ENCODE results near the gene TOR1A.
A peak's percentile ranks its signal among the peaks of the same experiment; 100 is the strongest.

TOR1A gene, protein sequence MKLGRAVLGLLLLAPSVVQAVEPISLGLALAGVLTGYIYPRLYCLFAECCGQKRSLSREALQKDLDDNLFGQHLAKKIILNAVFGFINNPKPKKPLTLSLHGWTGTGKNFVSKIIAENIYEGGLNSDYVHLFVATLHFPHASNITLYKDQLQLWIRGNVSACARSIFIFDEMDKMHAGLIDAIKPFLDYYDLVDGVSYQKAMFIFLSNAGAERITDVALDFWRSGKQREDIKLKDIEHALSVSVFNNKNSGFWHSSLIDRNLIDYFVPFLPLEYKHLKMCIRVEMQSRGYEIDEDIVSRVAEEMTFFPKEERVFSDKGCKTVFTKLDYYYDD

DNA sequence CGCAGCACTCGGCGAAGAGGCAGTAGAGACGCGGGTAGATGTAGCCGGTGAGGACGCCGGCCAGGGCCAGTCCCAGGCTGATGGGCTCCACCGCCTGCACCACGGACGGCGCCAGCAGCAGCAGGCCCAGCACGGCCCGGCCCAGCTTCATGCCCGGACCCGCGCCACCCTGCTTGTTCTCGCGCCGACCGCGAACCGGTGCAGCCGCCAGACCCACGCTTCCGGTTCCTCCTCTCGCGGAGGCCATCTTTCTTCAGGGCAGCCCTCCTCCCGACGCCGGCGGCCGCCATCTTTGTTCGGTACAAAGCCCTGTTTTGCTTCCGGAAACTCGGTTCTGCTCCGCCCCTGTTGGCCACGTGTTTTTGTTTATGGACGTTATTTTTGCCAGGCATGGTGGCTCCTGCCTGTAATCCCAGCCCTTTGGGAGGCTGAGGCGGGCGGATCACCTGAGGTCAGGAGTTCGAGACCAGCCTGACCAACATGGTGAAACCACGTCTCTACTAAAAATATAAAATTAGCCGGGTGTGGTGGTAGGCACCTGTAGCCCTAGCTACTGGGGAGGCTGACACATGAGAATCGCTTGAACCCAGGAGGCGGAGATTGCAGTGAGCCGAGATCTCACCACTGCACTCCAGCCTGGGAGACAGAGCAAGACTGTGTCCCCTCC is at the start of gene TOR1A:
TOR1A (minus strand) TSS at position 202 of the 667 bp plus-strand sequence; CDS start at position 151, 51 bp downstream.
- peak; percentile 92 for DNase-seq

DNA sequence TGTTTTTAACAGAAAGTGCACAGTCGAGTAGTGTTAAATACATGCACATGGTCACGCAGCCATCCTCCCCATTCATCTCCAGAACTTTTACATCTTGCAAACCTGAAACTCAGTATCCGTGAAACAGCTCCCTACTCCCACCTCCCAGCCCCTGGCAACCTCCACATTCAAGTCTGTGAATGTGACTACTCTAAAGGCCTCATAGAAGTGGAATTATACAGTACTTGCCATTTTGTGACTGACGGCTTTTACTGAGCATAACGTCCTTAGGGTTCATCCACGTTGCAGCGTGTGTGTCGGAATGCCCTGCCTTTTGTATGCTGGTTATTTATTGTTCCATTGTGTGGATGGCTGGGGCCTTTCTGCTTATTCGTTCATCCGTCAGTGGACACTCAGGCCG is 47.1 kb upstream of the TOR1A start:
- DNase-seq, result no peak

DNA sequence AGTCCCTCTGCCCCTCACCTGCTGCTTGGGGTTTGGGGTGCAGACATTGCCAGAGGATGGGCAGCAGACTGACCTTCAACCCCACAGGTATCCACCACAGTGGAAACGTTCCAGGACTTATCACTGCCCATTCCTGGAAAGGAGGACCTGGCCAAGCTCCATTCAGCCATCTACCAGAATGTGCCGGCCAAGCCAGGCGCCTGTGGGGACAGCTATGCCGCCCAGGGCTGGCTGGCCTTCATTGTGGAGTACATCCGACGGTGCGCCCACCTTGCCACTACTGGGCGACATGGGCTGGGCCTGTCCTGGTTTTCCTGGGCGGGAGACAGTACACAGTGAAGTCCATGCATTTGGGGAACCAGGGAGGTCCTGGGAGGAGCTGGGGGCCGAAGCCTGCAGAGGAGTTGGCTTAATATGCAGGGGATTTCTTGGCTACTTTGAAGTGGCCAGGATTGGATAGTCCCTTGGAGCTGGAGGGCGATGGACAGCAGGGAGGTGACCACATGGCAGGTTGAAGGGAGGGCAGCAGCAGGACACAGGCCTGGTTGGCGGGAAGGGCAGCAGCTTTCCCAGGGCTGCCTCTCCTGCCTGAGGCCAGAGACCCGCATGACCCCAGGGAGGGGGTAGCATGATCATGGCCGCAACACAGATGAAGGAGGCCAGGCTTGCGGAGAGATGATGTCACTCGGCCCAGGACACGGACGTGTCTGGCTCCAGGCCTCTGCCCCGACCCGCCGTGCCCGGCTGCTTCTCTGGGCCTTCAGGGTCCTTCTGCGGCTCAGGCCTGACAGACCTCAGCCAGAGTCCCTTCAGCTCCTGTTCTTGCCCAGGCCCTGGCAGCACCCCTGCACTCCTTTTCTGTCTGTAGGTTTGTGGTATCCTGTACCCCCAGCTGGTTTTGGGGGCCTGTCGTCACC is 45.9 kb upstream of the TOR1A start:
- DNase-seq, result no peak

DNA sequence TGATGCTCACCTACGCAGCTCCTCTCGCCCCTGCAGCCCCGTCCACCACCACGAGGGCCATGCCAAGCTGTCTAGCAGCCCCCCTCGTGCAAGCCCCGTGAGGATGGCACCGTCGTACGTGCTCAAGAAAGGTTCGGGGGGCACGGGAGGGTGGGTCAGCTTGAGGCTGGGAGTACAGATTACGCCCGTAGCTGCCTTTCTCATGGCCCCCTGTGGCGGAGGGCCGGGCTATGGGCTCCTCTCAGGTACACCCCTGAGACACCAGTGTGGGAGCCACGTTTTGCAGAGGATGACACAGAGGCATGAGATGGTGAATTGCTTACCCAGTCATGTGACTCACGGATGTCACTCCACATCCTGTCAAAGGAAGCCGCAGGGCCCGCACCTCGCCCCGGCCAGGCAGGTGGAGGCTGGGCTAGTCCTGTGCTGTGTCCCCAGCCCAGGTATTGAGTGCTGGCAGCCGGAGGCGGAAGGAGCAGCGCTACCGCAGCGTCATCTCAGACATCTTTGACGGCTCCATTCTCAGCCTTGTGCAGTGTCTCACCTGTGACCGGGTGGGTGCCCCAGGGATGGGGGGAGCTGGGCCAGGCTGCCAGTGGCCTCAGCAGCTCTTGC is 45.0 kb upstream of the TOR1A start:
- DNase-seq, result no peak

DNA sequence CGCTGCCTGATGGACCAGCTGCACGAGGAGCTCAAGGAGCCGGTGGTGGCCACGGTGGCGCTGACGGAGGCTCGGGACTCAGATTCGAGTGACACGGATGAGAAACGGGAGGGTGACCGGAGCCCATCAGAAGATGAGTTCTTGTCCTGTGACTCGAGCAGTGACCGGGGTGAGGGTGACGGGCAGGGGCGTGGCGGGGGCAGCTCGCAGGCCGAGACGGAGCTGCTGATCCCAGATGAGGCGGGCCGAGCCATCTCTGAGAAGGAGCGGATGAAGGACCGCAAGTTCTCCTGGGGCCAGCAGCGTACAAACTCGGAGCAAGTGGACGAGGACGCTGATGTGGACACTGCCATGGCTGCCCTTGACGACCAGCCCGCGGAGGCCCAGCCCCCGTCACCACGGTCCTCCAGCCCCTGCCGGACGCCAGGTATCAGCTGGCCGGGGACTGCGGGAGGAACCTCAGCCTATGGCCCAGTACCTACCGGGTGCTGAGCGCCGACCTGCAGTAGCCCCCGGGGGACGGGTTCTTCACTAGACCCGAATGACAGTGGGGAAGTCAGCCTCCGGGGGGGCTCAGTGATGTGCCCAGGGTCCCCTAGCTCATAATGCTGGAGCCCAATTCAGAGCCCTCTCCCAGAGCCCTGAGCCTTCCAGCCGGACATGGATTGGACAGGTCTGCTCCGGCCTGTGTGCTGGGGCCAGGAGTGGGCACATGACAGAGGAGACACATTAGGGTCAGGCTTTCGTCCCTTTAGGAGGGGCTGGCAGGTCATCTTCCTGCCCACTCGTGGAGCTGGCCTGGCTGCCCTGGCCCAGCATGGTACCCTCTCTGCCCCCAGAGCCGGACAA is 44.3 kb upstream of the TOR1A start:
- DNase-seq, result no peak

DNA sequence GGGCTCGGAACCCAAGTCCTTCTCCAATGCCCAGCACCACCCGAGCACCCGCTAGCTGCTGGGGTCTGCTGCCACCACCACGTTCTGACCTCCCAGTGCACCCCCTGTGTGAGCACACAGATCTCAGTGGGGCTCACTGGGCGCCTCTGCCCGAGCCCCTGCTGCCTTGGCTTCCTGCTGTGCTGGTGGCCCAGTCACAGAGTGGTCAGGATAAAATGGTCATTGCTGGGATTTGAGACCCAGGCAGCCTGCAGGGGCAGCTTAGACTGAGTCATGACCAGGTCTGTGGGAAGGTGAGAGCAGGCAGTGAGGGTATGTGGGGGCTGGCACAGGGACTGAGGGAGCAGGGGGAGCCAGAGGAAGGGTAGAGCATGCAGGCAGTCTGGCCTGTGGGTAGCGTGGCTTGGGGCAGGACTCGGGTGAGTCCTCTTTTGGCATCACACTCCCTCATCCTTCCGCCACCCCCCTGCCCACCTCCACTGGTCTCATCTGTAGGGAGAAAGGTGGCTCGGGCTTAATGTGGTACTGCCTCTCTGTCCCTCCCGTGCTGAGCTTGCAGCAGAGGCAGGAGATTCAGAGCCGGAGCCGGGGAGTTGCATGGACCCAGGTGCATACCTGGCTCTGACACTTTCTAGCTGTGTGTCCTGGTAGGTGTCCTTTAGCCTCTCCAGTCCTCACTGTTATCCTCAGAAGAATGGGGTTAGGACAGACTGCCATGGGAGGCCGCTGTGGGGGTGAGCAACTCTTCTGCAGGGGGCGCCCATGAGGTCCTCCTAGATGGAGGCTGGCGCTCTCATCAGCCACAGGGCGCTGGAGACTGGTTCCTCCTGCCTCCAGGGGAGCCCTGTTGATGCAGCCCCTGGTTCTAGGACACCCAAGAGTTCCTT is 43.4 kb upstream of the TOR1A start:
- DNase-seq, result no peak

DNA sequence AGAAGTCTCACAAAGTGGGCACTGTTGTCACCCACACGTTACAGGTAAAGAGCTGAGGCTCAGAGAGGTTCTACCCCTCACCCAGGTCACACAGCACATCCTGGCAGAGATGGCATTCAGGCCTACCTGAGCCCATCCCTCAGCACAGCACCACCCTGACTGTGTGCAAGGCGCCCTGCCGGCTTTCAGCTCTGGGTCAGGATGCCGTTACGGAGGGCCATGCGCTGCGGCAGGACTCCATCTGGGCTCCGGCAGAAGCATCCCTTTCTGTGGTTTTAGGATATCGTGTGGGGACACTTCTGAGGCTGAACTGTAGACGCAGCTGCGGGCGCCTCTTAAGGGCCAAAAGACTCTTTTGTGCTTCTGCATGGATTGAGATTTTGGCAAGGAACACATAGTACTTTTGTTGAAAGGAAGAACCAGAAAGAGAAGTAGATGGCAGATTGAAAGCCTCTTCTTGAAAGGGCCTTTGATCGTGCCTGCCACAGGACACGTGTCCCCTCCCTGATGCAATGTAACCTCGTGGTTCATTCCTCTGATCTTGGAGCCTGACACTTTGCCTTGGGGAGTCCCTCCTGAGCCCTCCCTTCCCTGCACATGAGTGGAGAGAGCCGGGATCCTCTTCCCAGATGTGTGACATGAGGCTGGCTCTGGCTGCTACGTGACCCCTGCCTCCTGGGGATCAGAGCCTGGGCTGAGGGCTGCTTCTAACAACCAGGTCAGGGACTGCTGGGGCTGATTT is 42.6 kb upstream of the TOR1A start:
- no peak for DNase-seq

DNA sequence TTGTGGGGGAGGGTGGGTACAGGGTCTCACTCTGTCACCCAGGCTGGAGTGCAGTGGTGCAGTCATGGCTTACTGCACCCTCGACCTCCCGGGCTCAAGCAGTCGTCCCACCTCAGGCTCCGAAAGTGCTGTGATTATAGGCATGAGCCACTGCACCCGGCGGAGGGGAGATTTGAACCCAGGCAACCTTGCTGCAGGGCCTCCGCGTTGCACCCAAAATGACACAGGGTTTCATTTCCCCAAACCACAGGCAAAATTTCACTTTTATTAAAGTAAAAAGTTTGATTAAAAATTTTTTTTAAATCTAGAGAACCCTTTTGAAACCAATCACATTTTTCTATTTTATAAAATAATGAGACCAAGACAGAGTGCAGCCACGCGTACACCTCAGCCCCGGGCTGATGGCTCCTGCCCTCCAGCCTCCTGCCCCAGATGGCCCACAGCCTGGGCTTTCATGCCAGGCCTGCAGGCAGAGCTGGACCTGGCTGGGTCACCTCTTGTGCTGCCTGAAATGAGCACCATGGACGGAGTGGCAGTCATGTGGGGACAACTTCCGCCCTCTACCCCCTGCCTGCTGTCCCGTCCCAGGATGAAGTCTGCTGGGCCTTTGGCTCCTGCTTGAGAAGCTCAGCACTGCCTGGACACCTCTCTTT is 41.9 kb upstream of the TOR1A start:
- DNase-seq, result no peak

DNA sequence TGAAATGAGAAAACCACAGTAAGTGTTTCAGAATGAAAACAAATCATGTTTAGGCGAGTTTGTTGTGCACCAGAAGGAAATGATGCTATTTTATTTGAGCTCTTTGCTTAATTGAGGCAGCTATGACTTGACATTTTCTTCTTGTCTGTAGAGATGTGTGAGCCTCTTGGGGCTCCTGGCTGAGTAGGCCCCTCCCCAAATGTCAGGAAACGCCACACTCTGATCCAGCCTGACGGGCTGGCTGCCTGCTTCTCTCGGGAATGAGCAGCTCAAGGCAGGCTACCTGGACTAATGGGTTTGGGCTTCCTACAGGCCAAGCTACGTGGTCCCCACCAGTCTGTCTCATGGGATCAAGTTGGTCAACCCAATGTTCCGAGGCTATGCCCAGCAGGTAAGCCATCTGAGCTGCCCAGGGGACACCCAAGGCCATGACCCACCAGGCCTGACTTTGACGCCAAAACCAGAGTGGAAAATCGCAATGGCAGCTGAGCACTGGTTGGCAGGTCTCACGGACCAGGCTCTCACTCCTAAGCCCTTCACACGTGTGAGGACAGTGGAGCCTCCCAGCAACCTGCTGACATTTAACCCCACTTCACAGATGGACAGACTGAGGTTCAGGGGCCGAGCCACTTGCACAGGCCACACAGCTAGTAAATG is 41.2 kb upstream of the TOR1A start:
- DNase-seq, result no peak

DNA sequence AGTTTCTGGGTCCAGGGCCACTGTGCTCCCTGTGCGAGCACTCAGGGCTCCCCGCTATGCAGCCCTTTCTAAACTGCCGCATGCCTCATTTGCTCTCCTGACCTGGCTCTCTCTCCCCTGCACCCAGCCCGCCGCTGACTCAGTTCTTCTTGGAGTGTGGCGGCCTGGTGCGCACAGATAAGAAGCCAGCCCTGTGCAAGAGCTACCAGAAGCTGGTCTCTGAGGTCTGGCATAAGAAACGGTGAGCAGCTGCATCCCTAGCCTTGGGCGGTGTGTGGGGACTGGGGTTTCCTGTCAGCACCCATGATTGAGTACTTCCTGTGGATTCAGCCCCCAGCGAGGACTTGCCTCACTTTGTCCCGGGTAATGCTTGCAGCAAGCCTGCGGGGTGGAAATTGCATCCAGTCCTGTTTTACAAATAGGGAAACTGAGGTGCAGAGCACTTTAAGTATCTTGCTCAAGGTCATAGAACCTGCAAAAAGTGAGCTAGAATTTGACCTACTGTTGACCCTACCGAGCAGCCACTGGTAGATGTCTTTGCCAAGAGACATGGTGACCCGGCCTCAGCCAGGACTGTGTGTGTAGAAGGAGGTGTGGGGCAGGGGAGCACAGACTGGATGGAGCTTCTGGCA is 39.2 kb upstream of the TOR1A start:
- peak; percentile 92 for DNase-seq

DNA sequence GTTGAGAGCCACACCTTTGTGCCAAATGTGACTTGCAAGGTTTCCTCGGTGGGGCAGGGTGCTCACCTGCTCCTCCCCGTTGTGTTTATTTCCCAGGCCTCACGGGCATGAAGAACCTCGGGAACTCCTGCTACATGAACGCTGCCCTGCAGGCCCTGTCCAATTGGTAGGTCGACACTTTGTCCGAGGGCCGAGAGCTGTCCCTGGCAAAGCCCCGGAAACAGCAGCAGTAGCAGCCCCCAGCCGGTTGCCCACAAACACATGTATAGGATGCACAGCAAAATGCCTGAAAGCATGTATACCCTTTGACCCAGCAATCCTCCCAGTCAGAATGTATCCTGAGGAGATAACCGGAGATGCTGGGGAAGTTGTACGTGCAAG is 37.5 kb upstream of the TOR1A start:
- no peak for DNase-seq

DNA sequence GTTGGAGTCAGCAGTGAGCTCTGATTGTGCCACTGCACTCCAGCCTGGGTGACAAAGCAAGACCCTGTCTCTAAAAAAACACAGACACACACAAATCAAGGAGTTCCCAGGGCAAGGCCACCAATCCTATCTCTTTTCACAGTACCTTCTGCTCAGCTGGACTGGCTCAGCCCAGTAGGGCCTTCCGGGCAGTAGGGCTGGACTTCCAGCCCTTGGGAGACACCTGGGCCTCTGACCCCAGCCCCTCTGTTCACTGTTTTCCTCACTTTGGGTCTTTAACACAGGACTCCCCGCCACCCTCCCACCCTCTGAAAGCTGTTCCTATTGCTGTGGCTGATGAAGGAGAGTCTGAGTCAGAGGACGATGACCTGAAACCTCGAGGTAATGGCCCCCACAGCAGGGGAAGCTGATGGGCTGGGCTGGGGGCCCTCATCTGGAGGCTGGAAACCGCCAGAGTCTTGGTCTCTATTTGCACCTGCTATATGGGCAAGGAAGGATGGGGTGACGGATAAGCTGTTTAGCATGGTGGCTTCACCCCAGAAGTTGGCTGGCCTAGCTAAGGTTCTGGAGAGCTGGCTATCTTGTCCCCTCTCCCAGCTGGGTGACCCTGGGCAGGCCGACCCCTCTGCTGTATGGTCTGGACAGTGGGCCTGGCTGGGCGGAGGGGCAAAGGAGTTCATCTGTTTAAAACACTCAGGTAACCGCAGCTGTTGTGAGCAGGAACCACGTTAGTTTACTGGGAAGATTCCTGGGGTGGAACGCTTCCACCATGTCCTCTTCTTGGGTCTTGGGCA is 36.9 kb upstream of the TOR1A start:
- no peak for DNase-seq

DNA sequence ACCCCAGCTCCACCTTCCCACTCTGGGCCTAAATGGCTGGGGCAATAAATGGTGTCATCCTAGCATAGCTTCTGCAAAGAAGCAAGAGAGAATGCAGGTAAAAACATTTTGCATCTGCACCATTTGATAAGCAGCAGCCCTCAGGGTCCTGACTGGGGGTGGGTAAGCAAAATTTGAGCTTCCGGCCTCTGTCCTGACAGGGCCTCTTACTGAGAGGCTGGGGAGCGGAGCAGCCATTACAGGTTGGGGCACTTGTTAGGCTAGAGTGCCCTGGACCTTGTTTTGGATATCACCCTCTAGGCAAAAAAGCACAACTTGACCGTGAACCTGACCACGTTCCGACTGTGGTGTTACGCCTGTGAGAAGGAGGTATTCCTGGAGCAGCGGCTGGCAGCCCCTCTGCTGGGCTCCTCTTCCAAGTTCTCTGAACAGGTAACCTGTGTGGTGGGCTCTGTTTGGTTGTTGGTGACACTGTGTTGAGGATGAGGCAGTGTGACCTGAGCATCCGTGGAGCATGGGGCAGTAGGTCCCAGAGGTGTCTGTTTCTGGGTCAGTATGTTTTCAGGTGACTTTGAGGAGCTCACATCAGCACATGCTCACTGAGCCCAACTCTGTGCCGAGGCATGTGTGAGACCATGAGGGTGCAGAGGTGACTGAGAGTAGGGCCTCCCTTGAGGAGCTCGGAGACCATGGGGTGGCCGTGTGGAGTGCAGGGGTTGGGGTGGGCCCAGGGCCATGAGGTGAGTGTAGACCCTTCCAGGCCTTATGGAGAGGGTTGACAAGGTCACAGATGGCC is 34.4 kb upstream of the TOR1A start:
- DNase-seq, result no peak

DNA sequence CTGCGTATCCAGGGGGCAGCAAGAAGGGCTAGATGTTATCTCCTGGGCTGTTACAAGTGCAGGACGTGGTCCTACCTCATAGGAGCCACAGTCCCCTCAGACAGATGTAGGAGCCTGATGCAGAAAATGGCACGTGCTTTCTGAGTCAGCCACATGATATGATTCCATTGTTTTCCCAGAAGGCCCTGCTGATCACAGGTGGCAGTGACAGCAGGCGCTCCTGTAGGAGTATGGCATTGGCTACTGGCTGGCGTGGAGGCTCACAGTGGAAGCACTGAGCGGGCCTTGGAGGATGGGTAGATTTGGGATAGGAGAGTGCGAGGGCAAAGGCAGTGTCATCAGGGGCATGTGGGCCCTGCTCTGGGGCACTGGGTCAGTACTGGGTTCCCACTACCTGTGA is 33.3 kb upstream of the TOR1A start:
- no peak for DNase-seq

DNA sequence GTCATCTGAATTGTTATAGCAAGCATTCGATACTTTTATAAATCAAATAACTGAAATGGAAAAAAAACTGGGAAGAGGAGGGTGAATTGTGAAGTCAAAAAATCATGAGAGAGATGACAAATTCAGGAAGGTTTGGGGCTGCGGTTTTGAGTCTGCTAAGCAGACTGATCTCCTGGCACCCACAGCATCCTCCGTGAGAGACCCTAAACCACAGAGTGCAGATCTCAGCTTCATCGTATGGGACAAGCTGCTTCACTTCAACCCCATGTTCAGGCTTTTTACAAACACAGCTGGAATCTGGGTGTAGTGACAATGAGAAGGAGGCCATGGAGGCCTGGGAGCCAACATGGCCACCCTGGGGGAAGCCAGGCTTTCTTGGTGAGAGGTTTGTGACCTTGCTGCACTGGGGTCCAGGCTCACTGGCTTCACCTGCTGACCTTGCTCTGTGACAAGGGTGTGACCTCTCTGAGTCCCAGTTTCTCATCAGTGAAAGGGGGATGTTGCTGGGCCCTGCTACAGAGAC is 30.7 kb upstream of the TOR1A start:
- DNase-seq, result no peak

DNA sequence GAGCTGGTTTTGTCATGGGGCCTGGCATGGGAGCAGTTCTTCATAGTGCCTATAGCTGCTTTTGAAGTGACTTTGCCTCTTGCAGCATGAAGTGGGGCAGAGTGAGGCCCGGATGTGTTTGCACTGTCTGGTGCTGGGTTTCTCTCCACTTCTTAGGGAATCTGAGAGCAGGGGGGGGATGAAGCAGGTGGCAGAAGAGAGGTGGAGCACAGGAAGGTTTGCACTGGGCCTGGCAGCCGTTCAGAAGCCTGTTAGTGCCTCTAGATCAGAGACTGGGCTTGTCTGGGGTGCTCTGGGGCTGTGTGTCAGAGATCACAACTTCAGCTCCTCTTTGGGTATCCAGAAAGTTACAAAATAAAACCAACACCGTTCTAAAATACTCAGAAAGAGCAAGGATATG is 29.7 kb upstream of the TOR1A start:
- no peak for DNase-seq

DNA sequence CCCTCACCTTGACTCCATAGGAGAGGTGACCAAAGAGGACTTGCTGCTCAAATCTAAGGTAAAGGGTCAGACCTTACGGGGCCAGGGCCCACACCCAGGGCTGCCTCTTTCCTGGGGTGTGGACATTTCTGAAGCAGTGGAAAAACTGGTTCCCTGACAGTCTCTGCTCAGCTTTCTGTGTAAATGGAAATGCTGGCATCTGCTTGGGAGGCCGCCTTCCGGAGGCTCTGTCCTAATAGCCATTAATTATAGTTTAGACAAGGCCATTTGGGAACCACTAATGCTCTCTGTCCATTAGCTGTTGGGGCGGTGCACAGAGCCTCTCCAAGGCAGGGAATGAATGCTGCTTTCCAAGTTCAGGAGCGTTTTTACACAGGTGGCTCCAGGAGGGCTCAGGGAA is 28.6 kb upstream of the TOR1A start:
- DNase-seq, result no peak

Measured in fibroblast of upper back skin (primary cell).